ENCODE data around the gene CTF1. TPM values are rescaled to one million over a fixed set of nuclear protein-coding genes. Genes with fewer than 3 reads are reported as not detected.

The CTF1 gene
- total and polyA plus RNA-seq, 3 experiments from 2014 or later: 0.33 TPM; not detected in 2

GRCh38 chr16:30918614-30919013 is 22.2 kb downstream of the CTF1 start:
- ChIA-PET CTCF (interaction anchor here (0.6 to 5.6 kb wide), 3 partner anchors 44 to 246 kb away, joined by 3 to 60 read pairs (median 3); no protein-coding TSS in a partner anchor), POLR2A (no interaction called here)
- no peak overlapping the region for H3K4me3 Mint-ChIP-seq
- H3K9me3 ChIP-seq (ENCODE audit: low read length): no peaks in the 10 kb centered on the region
- H3K27me3 ChIP-seq (ENCODE audit: insufficient read depth, low read length, poor library complexity, severe bottlenecking): no peaks in the 10 kb centered on the region
- DNase-seq: no peak
- H3K36me3 Mint-ChIP-seq: peaks cover 0 to 14% (median 0%) of the 10 kb centered on the region in 3 donors
- no peak overlapping the region for H3K27ac Mint-ChIP-seq
- H3K27me3 Mint-ChIP-seq: no peaks in the 10 kb centered on the region
- H3K4me1 ChIP-seq (ENCODE audit: insufficient read depth, low read length): no peaks in the 10 kb centered on the region
- H3K9me3 Mint-ChIP-seq: no peaks in the 10 kb centered on the region
- peaks cover 4 to 10% (median 9%) of the 10 kb centered on the region in 3 donors for H3K4me1 Mint-ChIP-seq
- H3K27ac ChIP-seq (ENCODE audit: low read depth, low read length): no peak overlapping the region
- H3K36me3 ChIP-seq (ENCODE audit: insufficient read depth, low read length): no peaks in the 10 kb centered on the region
- no peak overlapping the region for H3K4me3 ChIP-seq (ENCODE audit: low read length)

- POLR2A ChIA-PET: no interaction called here
- Mint-ChIP-seq H3K27ac (peak overlapping the region in 2 of 8 donors; percentile 38 to 93), H3K36me3 (peaks cover 0 to 15% (median 0%) of the 10 kb centered on the region in 3 donors), H3K4me1 (peaks cover 11 to 21% (median 12%) of the 10 kb centered on the region in 3 donors), H3K4me3 (peak overlapping the region in 6 of 7 donors; percentile 23 to 99 (median 81)), H3K27me3 (no peaks in the 10 kb centered on the region), H3K9me3 (no peaks in the 10 kb centered on the region)
- DNase-seq: no peak
- H3K36me3 ChIP-seq (ENCODE audit: insufficient read depth, low read length): no peaks in the 10 kb centered on the region
- no peaks in the 10 kb centered on the region for H3K27me3 ChIP-seq (ENCODE audit: insufficient read depth, low read length, poor library complexity, severe bottlenecking)
- no peaks in the 10 kb centered on the region for H3K4me1 ChIP-seq (ENCODE audit: insufficient read depth, low read length)
- CTCF ChIA-PET: interaction anchor here (1.0 to 5.6 kb wide), 4 partner anchors 19 to 76 kb away, joined by 3 to 60 read pairs (median 8); no protein-coding TSS in a partner anchor
- no peaks in the 10 kb centered on the region for H3K9me3 ChIP-seq (ENCODE audit: low read length)
- no peak overlapping the region for H3K27ac ChIP-seq (ENCODE audit: low read depth, low read length)
- H3K4me3 ChIP-seq (ENCODE audit: low read length): no peak overlapping the region
Measured at GRCh38 chr16:30920891-30921290, 24.5 kb downstream of the CTF1 start.

GRCh38 chr16:30921459-30921747 is 25.0 kb downstream of the CTF1 start:
- H3K9me3 Mint-ChIP-seq: no peaks in the 10 kb centered on the region
- no peak for DNase-seq
- Histone ChIP-seq H3K27me3 (ENCODE audit: insufficient read depth, low read length, poor library complexity, severe bottlenecking) (no peaks in the 10 kb centered on the region), H3K36me3 (ENCODE audit: insufficient read depth, low read length) (no peaks in the 10 kb centered on the region), H3K9me3 (ENCODE audit: low read length) (no peaks in the 10 kb centered on the region), H3K4me3 (ENCODE audit: low read length) (peak overlapping the region; percentile 95), H3K27ac (ENCODE audit: low read depth, low read length) (peak overlapping the region; percentile 61), H3K4me1 (ENCODE audit: insufficient read depth, low read length) (no peaks in the 10 kb centered on the region)
- POLR2A ChIA-PET: no interaction called here
- peaks cover 15 to 26% (median 16%) of the 10 kb centered on the region in 3 donors for H3K4me1 Mint-ChIP-seq
- H3K27me3 Mint-ChIP-seq: no peaks in the 10 kb centered on the region
- H3K36me3 Mint-ChIP-seq: peaks cover 0 to 18% (median 0%) of the 10 kb centered on the region in 3 donors
- H3K27ac Mint-ChIP-seq: peak overlapping the region; percentile 95 to 100 (median 98)
- CTCF ChIA-PET: interaction anchor here (1.0 to 5.6 kb wide), 4 partner anchors 20 to 76 kb away, joined by 3 to 60 read pairs (median 8); no protein-coding TSS in a partner anchor
- H3K4me3 Mint-ChIP-seq: peak overlapping the region; percentile 93 to 99 (median 96)

- no peaks in the 10 kb centered on the region for H3K9me3 Mint-ChIP-seq
- Histone ChIP-seq H3K4me1 (ENCODE audit: insufficient read depth, low read length) (no peaks in the 10 kb centered on the region), H3K9me3 (ENCODE audit: low read length) (no peaks in the 10 kb centered on the region), H3K4me3 (ENCODE audit: low read length) (peak overlapping the region; percentile 95), H3K27me3 (ENCODE audit: insufficient read depth, low read length, poor library complexity, severe bottlenecking) (no peaks in the 10 kb centered on the region), H3K27ac (ENCODE audit: low read depth, low read length) (peak overlapping the region; percentile 61), H3K36me3 (ENCODE audit: insufficient read depth, low read length) (no peaks in the 10 kb centered on the region)
- peak overlapping the region; percentile 95 to 100 (median 98) for H3K27ac Mint-ChIP-seq
- H3K27me3 Mint-ChIP-seq: no peaks in the 10 kb centered on the region
- peak; percentile 79 to 92 (median 84) for DNase-seq
- peak overlapping the region; percentile 93 to 99 (median 96) for H3K4me3 Mint-ChIP-seq
- peaks cover 15 to 31% (median 16%) of the 10 kb centered on the region in 3 donors for H3K4me1 Mint-ChIP-seq
- peaks cover 0 to 18% (median 0%) of the 10 kb centered on the region in 3 donors for H3K36me3 Mint-ChIP-seq
- ChIA-PET POLR2A (interaction anchor here (0.6 to 1.0 kb wide), 2 partner anchors 19 to 174 kb away, joined by 3 read pairs; partner anchors contain the start of gene PHKG2), CTCF (interaction anchor here (0.9 to 5.6 kb wide), 6 partner anchors 20 to 78 kb away, joined by 4 to 60 read pairs (median 8); no protein-coding TSS in a partner anchor)
Measured at GRCh38 chr16:30921748-30922419, 25.5 kb downstream of the CTF1 start.

DNA sequence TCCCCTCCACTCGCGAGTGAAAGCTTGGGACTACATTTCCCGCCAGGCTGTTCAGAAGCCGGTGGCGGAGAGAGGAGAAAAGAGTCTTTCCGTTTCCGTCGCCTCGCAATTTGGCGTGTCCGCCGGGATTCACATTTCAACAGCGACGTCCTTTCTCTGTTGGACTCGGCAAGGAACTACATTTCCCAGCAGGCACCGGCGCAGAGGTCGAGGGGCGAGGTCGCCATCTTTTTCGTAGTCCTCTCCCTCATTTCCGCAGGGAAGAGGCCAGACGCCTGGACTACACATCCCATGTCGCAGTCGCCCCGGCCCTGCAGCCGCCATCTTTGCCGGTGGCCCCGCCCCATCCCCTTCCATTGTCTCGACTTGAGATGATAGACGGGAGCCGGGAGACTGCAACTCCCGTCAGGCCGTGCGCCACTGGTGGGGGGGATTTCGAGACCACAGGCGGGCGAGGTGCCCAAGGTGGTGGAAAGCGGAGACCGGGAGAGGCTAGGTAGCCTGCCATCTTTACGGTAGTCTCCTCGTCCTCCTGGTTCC is 26.1 kb downstream of the CTF1 start:
- CTCF ChIA-PET: interaction anchor here (0.9 to 1.0 kb wide), 3 partner anchors 21 to 79 kb away, joined by 4 to 11 read pairs (median 5); no protein-coding TSS in a partner anchor
- Mint-ChIP-seq H3K27me3 (no peaks in the 10 kb centered on the region), H3K27ac (peak overlapping the region; percentile 95 to 100 (median 98)), H3K4me1 (peaks cover 15 to 33% (median 16%) of the 10 kb centered on the region in 3 donors), H3K9me3 (no peaks in the 10 kb centered on the region), H3K4me3 (peak overlapping the region; percentile 93 to 99 (median 96)), H3K36me3 (peaks cover 0 to 18% (median 0%) of the 10 kb centered on the region in 3 donors)
- H3K4me1 ChIP-seq (ENCODE audit: insufficient read depth, low read length): no peaks in the 10 kb centered on the region
- no peaks in the 10 kb centered on the region for H3K27me3 ChIP-seq (ENCODE audit: insufficient read depth, low read length, poor library complexity, severe bottlenecking)
- no peaks in the 10 kb centered on the region for H3K36me3 ChIP-seq (ENCODE audit: insufficient read depth, low read length)
- peak; percentile 99 to 100 (median 100) for DNase-seq
- no peaks in the 10 kb centered on the region for H3K9me3 ChIP-seq (ENCODE audit: low read length)
- peak overlapping the region; percentile 84 for H3K27ac ChIP-seq (ENCODE audit: low read depth, low read length)
- POLR2A ChIA-PET: interaction anchor here (0.6 to 1.0 kb wide), 2 partner anchors 20 to 174 kb away, joined by 3 read pairs; partner anchors contain the start of gene PHKG2
- peak overlapping the region; percentile 95 for H3K4me3 ChIP-seq (ENCODE audit: low read length)

DNA sequence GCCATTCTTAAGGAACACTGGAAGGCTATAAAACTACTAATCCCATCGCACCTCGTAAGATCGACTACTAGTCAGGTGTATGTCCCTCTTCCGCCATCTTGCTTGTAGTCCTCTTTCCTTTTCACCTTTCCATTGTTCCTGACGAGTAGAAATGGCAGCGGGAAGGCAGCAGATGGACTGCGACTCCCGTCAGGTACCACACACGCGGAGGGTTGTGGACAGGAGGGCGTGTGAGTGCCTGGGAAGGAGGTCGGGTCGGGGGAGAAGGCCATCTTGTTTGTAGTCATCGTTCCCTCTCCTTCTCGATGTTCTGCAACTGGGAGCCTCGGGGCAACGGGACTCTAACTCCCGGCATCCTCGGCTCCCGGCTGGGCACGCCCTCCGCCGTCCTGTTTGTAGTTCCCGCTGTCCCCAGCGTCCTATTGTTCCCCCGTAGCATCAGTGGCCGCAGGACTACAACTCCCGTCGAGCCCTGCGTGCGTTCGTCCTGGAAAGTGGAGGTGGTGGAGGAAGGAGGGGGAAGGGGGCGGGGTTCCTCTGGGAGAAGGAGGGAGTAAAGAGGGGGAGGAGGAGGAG is 26.6 kb downstream of the CTF1 start:
- H3K4me3 ChIP-seq (ENCODE audit: low read length): peak overlapping the region; percentile 95
- ChIA-PET POLR2A (no interaction called here), CTCF (no interaction called here)
- Mint-ChIP-seq H3K4me1 (peaks cover 15 to 33% (median 16%) of the 10 kb centered on the region in 3 donors), H3K9me3 (no peaks in the 10 kb centered on the region), H3K4me3 (peak overlapping the region; percentile 93 to 99 (median 96)), H3K27me3 (no peaks in the 10 kb centered on the region), H3K36me3 (peaks cover 0 to 18% (median 0%) of the 10 kb centered on the region in 3 donors), H3K27ac (peak overlapping the region; percentile 95 to 100 (median 98))
- H3K4me1 ChIP-seq (ENCODE audit: insufficient read depth, low read length): no peaks in the 10 kb centered on the region
- peak; percentile 93 to 97 (median 95) for DNase-seq
- peak overlapping the region; percentile 84 for H3K27ac ChIP-seq (ENCODE audit: low read depth, low read length)
- no peaks in the 10 kb centered on the region for H3K9me3 ChIP-seq (ENCODE audit: low read length)
- H3K27me3 ChIP-seq (ENCODE audit: insufficient read depth, low read length, poor library complexity, severe bottlenecking): no peaks in the 10 kb centered on the region
- no peaks in the 10 kb centered on the region for H3K36me3 ChIP-seq (ENCODE audit: insufficient read depth, low read length)

- Mint-ChIP-seq H3K4me1 (peaks cover 15 to 33% (median 16%) of the 10 kb centered on the region in 3 donors), H3K4me3 (peak within 1 kb of the TSS; percentile 93 to 99 (median 96)), H3K27me3 (no peaks in the 10 kb centered on the region), H3K9me3 (no peaks in the 10 kb centered on the region), H3K27ac (peak within 1 kb of the TSS; percentile 95 to 100 (median 98)), H3K36me3 (peaks cover 0 to 18% (median 0%) of the 10 kb centered on the region in 3 donors)
- Histone ChIP-seq H3K4me3 (ENCODE audit: low read length) (peak within 1 kb of the TSS; percentile 95), H3K27me3 (ENCODE audit: insufficient read depth, low read length, poor library complexity, severe bottlenecking) (no peaks in the 10 kb centered on the region), H3K4me1 (ENCODE audit: insufficient read depth, low read length) (no peaks in the 10 kb centered on the region), H3K36me3 (ENCODE audit: insufficient read depth, low read length) (no peaks in the 10 kb centered on the region), H3K27ac (ENCODE audit: low read depth, low read length) (peak within 1 kb of the TSS; percentile 84), H3K9me3 (ENCODE audit: low read length) (no peaks in the 10 kb centered on the region)
- ChIA-PET POLR2A (no interaction called here), CTCF (no interaction called here)
- peak in 1 of 5 donors; percentile 62 for DNase-seq
Measured at GRCh38 chr16:30923554-30924075, 27.2 kb downstream of the CTF1 start, which contains the start of gene FBXL19. Gene FBXL19 (plus strand): TSS chr16:30923572. CDS start chr16:30925755, 2,183 bp downstream.
